Gastrocnemius medialis (tissue), 4 donors: ENCODE measurements around the gene MAPK14. TPM values are rescaled to one million over a fixed set of nuclear protein-coding genes. Genes with fewer than 3 reads are reported as not detected.

Source experiments
- ATAC-seq, 2 donors: fragments of 150-250 bp; one replicate each; pipeline ENCODE4 v1.9.1; 2016
- DNase-seq, 2 donors: peaks; one replicate each; pipeline ENCODE4 v3.0.0-alpha.2; 2019
- H3K27ac ChIP-seq, 4 donors: fragments of 200-600 bp; sonication (generic); 1 replicate in 1 of 4; 2 replicates in 3 of 4; pipeline ENCODE4 v1.5.1; 2016 to 2018; ENCODE audit warnings: mild to moderate bottlenecking in 2 of 4, moderate library complexity in 1 of 4
- H3K27me3 ChIP-seq, 3 donors: fragments of 200-600 bp; sonication (generic) in 2 of 3; 1 replicate in 1 of 3; 2 replicates in 2 of 3; pipeline versions ENCODE4 v1.5.1 to v1.6.0; 2016 to 2019; ENCODE audit warnings: mild to moderate bottlenecking in 1 of 3, moderate library complexity in 1 of 3
- H3K36me3 ChIP-seq, 2 donors: fragments of 200-600 bp; sonication (generic) in 1 of 2; one replicate each; pipeline ENCODE4 v1.5.1; 2017 to 2018
- H3K4me1 ChIP-seq, 2 donors: fragments of 200-600 bp; sonication (generic) in 1 of 2; one replicate each; pipeline ENCODE4 v1.5.1; 2016 to 2017; ENCODE audit warnings: mild to moderate bottlenecking in 2 of 2
- H3K4me3 ChIP-seq, 4 donors: fragments of 200-600 bp; sonication (generic) in 3 of 4; 1 replicate in 1 of 4; 2 replicates in 3 of 4; pipeline ENCODE4 v1.5.1; 2016 to 2019; ENCODE audit warnings: mild to moderate bottlenecking in 2 of 4
- H3K9me3 ChIP-seq, 3 donors: fragments of 200-600 bp; sonication (generic) in 2 of 3; 1 replicate in 1 of 3; 2 replicates in 2 of 3; pipeline ENCODE4 v1.5.1; 2016 to 2019
- POLR2A ChIP-seq, 2 donors: fragments of 450-650 bp; IDR thresholded peaks; one replicate each; pipeline ENCODE4 v1.6.1; 2017; ENCODE audit warnings: antibody characterized with exemption in 2 of 2, mild to moderate bottlenecking in 2 of 2, moderate library complexity in 2 of 2
- in situ Hi-C, 4 donors: fragments of 200-750 bp; cut with MboI; loops; one replicate each; pipeline versions ENCODE4 v1.15.0 to v1.8.0; 2017; ENCODE audit warnings: low sequenced_read_pairs in 4 of 4
- intact Hi-C: fragments of 100-400 bp; cut with DNase I; formaldehyde crosslinking; loops from one replicate; pipeline ENCODE4 v1.15.1; 2023; ENCODE audit warnings: low total_unique reads
- total RNA-seq, 4 donors: library from RNA; depleted of rRNA; stranded (reverse); fragments of >200 nt; gene quantifications; one replicate each; pipeline versions ENCODE4 v1.1.0 to v1.2.3, GENCODE V29; 2016
- TF ChIP-seq, protein P1 (sequence below), 5 experiments: fragments of 450-650 bp in 3 of 5; fragments of 200-600 bp in 2 of 5; sonication (generic) in 2 of 5; IDR thresholded peaks in 4 of 5; conservative IDR thresholded peaks in 1 of 5; 1 replicate in 4 of 5; 2 replicates in 1 of 5; pipeline ENCODE4 v1.5.1; 2016 to 2019; ENCODE audit warnings: antibody characterized with exemption in 5 of 5, mild to moderate bottlenecking in 3 of 5, moderate library complexity in 3 of 5

Gene MAPK14
- total RNA-seq, 4 donors from 2014 or later: 37.6 to 42.4 (median 40.2) TPM

GRCh38 chr6:36125575-36125974, 98.0 kb downstream of the MAPK14 start:
- Histone ChIP-seq H3K9me3 (no peaks in the 10 kb centered on the region), H3K27ac (no peak overlapping the region), H3K4me3 (no peak overlapping the region), H3K27me3 (peaks cover 12 to 14% (median 13%) of the 10 kb centered on the region in 3 donors), H3K4me1 (peaks cover 6 to 15% of the 10 kb centered on the region in 2 donors), H3K36me3 (no peaks in the 10 kb centered on the region)
- intact Hi-C loops: loop anchor here (10.0 kb wide), 1 partner anchor 239 kb away; no protein-coding TSS in a partner anchor
- no peak for DNase-seq
- in situ Hi-C loops: loop anchor here in 2 of 4 donors (5.0 to 10.0 kb wide), 2 partner anchors 67 to 69 kb away; partner anchors contain the start of gene BRPF3 (in 1 of the 2)
- no peak for ATAC-seq
- no peak for TF ChIP-seq POLR2A (IDR thresholded peaks at IDR 0.05)
- TF ChIP-seq, protein P1, sequence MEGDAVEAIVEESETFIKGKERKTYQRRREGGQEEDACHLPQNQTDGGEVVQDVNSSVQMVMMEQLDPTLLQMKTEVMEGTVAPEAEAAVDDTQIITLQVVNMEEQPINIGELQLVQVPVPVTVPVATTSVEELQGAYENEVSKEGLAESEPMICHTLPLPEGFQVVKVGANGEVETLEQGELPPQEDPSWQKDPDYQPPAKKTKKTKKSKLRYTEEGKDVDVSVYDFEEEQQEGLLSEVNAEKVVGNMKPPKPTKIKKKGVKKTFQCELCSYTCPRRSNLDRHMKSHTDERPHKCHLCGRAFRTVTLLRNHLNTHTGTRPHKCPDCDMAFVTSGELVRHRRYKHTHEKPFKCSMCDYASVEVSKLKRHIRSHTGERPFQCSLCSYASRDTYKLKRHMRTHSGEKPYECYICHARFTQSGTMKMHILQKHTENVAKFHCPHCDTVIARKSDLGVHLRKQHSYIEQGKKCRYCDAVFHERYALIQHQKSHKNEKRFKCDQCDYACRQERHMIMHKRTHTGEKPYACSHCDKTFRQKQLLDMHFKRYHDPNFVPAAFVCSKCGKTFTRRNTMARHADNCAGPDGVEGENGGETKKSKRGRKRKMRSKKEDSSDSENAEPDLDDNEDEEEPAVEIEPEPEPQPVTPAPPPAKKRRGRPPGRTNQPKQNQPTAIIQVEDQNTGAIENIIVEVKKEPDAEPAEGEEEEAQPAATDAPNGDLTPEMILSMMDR (IDR thresholded peaks at IDR 0.05 in 4 of 5, conservative IDR thresholded peaks at IDR 0.05 in 1 of 5): no peak

DNA sequence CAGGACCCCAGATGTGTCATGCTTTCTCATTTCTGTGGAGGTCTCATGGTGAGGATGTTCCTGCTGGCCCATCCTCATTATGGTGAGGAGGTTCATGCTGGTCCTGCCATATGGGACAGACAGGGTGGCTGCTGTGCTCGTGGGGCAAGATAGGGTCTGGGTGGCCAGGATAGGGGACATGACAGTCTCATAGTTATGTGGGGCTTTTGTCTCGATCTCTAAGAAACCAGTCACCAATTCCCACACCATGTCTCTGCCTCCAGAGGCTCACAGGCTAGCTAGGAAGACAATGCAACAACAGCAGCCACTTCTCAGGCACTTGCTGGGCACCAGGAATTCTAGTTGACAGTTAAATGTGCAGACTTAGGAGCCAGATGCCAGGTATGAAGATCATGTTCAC, 98.5 kb downstream of the MAPK14 start:
- ATAC-seq (no peak), DNase-seq (no peak)
- in situ Hi-C loops: loop anchor here in 2 of 4 donors (5.0 to 10.0 kb wide), 2 partner anchors 66 to 69 kb away; partner anchors contain the start of gene BRPF3 (in 1 of the 2)
- H3K4me3 ChIP-seq: no peak overlapping the region
- peaks cover 12 to 19% (median 13%) of the 10 kb centered on the region in 3 donors for H3K27me3 ChIP-seq
- H3K9me3 ChIP-seq: no peaks in the 10 kb centered on the region
- no peak overlapping the region for H3K27ac ChIP-seq
- peaks cover 9% of the 10 kb centered on the region in 2 donors for H3K4me1 ChIP-seq
- TF ChIP-seq POLR2A (IDR thresholded peaks at IDR 0.05): no peak
- TF ChIP-seq, protein P1 (IDR thresholded peaks at IDR 0.05 in 4 of 5, conservative IDR thresholded peaks at IDR 0.05 in 1 of 5): no peak
- no peaks in the 10 kb centered on the region for H3K36me3 ChIP-seq
- intact Hi-C loops: loop anchor here (10.0 kb wide), 1 partner anchor 239 kb away; no protein-coding TSS in a partner anchor

GRCh38 chr6:36126553-36127458, 99.2 kb downstream of the MAPK14 start:
- Histone ChIP-seq H3K4me1 (peaks cover 5 to 9% of the 10 kb centered on the region in 2 donors), H3K36me3 (no peaks in the 10 kb centered on the region), H3K27ac (no peak overlapping the region), H3K9me3 (no peaks in the 10 kb centered on the region), H3K27me3 (peaks cover 12 to 23% (median 13%) of the 10 kb centered on the region in 3 donors), H3K4me3 (no peak overlapping the region)
- ATAC-seq: no peak
- TF ChIP-seq, protein P1 (IDR thresholded peaks at IDR 0.05 in 4 of 5, conservative IDR thresholded peaks at IDR 0.05 in 1 of 5): no peak
- TF ChIP-seq POLR2A (IDR thresholded peaks at IDR 0.05): no peak
- intact Hi-C loops (loop anchor here (10.0 kb wide), 1 partner anchor 238 kb away; no protein-coding TSS in a partner anchor), in situ Hi-C loops (loop anchor here in 2 of 4 donors (5.0 to 10.0 kb wide), 2 partner anchors 65 to 68 kb away; partner anchors contain the start of gene BRPF3 (in 1 of the 2))
- no peak for DNase-seq

DNA sequence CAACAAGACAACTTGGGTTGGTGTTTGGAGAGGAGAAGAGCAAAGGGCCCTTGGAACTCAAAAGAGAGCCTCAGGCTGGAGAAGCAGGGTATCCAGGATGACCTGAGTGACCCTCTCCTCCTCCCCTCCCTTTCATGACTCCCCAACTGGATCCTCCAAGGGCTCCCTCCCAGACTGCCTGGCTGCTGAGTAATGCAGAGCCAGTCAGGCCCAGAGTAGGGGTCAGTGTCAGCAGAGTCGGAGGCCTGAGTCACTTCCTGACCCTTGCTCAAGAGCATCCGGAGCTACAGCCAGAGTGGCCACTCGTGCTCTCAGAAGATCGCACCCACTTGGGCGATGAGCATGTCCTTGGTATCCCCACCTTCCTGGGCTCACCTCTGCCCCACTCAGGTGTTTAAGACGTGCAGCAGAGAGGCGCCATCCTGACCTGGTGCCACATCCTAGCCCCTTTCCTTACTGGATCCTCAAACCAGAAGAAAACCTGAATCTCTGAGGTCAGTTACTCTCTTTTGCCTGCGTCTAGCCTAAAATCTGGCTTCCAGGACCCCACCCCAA, 99.9 kb downstream of the MAPK14 start:
- no peak overlapping the region for H3K27ac ChIP-seq

More for the DNA sequence above, 99.9 kb downstream of the MAPK14 start:
- Histone ChIP-seq H3K36me3 (no peaks in the 10 kb centered on the region), H3K4me3 (no peak overlapping the region), H3K9me3 (no peaks in the 10 kb centered on the region), H3K4me1 (peaks cover 8 to 9% of the 10 kb centered on the region in 2 donors), H3K27me3 (peaks cover 12 to 23% (median 13%) of the 10 kb centered on the region in 3 donors)
- ATAC-seq: no peak
- TF ChIP-seq POLR2A (IDR thresholded peaks at IDR 0.05): no peak
- TF ChIP-seq, protein P1 (IDR thresholded peaks at IDR 0.05 in 4 of 5, conservative IDR thresholded peaks at IDR 0.05 in 1 of 5): no peak
- intact Hi-C loops (loop anchor here (10.0 kb wide), 1 partner anchor 237 kb away; no protein-coding TSS in a partner anchor), in situ Hi-C loops (loop anchor here in 2 of 4 donors (5.0 to 10.0 kb wide), 2 partner anchors 65 to 67 kb away; partner anchors contain the start of gene BRPF3 (in 1 of the 2))
- DNase-seq: peak in 1 of 2 donors; percentile 31
